SK-N-SH treated with all-trans-retinoic acid at 6 μM for 48 hours (cell line): ENCODE measurements around the gene TMEM232.

ENCODE experiments used
- ATAC-seq: fragments of 200-7000 bp; cut with Tn5 transposase; 3 replicates; pipeline ENCODE4 v1.9.1; 2020; ENCODE audit warnings: mild to moderate bottlenecking, moderate library complexity
- ARNTL ChIP-seq: fragments of 450-650 bp; formaldehyde crosslinking; IDR thresholded peaks from 2 replicates; pipeline ENCODE4 v1.5.0; 2020; ENCODE audit warnings: low read depth, mild to moderate bottlenecking, moderate library complexity, borderline replicate concordance
- BACH2 ChIP-seq: fragments of 250-450 bp; sonication (Bioruptor Pico); IDR thresholded peaks from 2 replicates; pipeline ENCODE4 v1.9.0; 2021; ENCODE audit warnings: mild to moderate bottlenecking, borderline replicate concordance
- CREB5 ChIP-seq: fragments of 250-450 bp; sonication (Bioruptor Pico); IDR thresholded peaks from 2 replicates; pipeline ENCODE4 v1.5.1; 2020; ENCODE audit warnings: low read depth, mild to moderate bottlenecking, moderate library complexity
- CSDC2 ChIP-seq: fragments of 250-450 bp; sonication (Bioruptor Pico); IDR thresholded peaks from 2 replicates; pipeline ENCODE4 v1.5.0; 2020; ENCODE audit warnings: mild to moderate bottlenecking, moderate library complexity
- CSRNP3 ChIP-seq: fragments of 250-450 bp; sonication (Bioruptor Pico); IDR thresholded peaks from 2 replicates; pipeline ENCODE4 v1.5.1; 2021; ENCODE audit warnings: mild to moderate bottlenecking, moderate library complexity
- GLIS3 ChIP-seq: fragments of 250-450 bp; sonication (Bioruptor Pico); IDR thresholded peaks from 2 replicates; pipeline ENCODE4 v1.5.0; 2020; ENCODE audit warnings: mild to moderate bottlenecking, moderate library complexity
- OSR1 ChIP-seq: fragments of 250-450 bp; sonication (Bioruptor Pico); IDR thresholded peaks from 2 replicates; pipeline ENCODE4 v1.8.0; 2022; ENCODE audit warnings: moderate library complexity, mild to moderate bottlenecking, inconsistent platforms
- PATZ1 ChIP-seq: fragments of 250-450 bp; sonication (Bioruptor Pico); IDR thresholded peaks from 2 replicates; pipeline ENCODE4 v1.8.0; 2020; ENCODE audit warnings: mild to moderate bottlenecking, moderate library complexity, borderline replicate concordance
- POU6F1 ChIP-seq: fragments of 250-450 bp; sonication (Bioruptor Pico); IDR thresholded peaks from 2 replicates; pipeline ENCODE4 v1.8.0; 2021; ENCODE audit warnings: low read depth, mild to moderate bottlenecking, moderate library complexity, borderline replicate concordance
- PPARA ChIP-seq: fragments of 250-450 bp; sonication (Bioruptor Pico); IDR thresholded peaks from 2 replicates; pipeline ENCODE4 v1.5.0; 2020; ENCODE audit warnings: mild to moderate bottlenecking, borderline replicate concordance
- RARB ChIP-seq: fragments of 250-450 bp; sonication (Bioruptor Pico); IDR thresholded peaks from 2 replicates; pipeline ENCODE4 v1.8.0; 2021; ENCODE audit warnings: mild to moderate bottlenecking, moderate library complexity
- SNAI2 ChIP-seq: fragments of 250-450 bp; sonication (Bioruptor Pico); IDR thresholded peaks from 2 replicates; pipeline ENCODE4 v1.5.0; 2020; ENCODE audit warnings: mild to moderate bottlenecking, moderate library complexity
- TCF4 ChIP-seq: fragments of 250-450 bp; sonication (Bioruptor Pico); IDR thresholded peaks from 2 replicates; pipeline ENCODE4 v1.8.0; 2021; ENCODE audit warnings: mild to moderate bottlenecking, moderate library complexity, borderline replicate concordance
- TOX ChIP-seq: fragments of 250-450 bp; sonication (Bioruptor Pico); IDR thresholded peaks from 2 replicates; pipeline ENCODE4 v1.8.0; 2021; ENCODE audit warnings: mild to moderate bottlenecking, moderate library complexity, borderline replicate concordance
- ZC3H10 ChIP-seq: fragments of 250-450 bp; sonication (Bioruptor Pico); IDR thresholded peaks from 2 replicates; pipeline ENCODE4 v1.5.1; 2021; ENCODE audit warnings: mild to moderate bottlenecking, moderate library complexity
- ZFP3 ChIP-seq: fragments of 250-450 bp; sonication (Bioruptor Pico); IDR thresholded peaks from 2 replicates; pipeline ENCODE4 v1.5.0; 2020; ENCODE audit warnings: mild to moderate bottlenecking, moderate library complexity
- ZFP30 ChIP-seq: fragments of 450-650 bp; formaldehyde crosslinking; IDR thresholded peaks from 2 replicates; pipeline ENCODE4 v1.5.0; 2022; ENCODE audit warnings: mild to moderate bottlenecking, moderate library complexity
- ZNF565 ChIP-seq: fragments of 450-650 bp; formaldehyde crosslinking; conservative IDR thresholded peaks from 2 replicates; pipeline ENCODE4 v1.5.0; 2020; ENCODE audit warnings: low read depth, mild to moderate bottlenecking, moderate library complexity
- ZNF70 ChIP-seq: fragments of 450-650 bp; formaldehyde crosslinking; IDR thresholded peaks from 2 replicates; pipeline ENCODE4 v1.5.0; 2020; ENCODE audit warnings: mild to moderate bottlenecking, moderate library complexity
- ZNF8 ChIP-seq: fragments of 450-650 bp; formaldehyde crosslinking; IDR thresholded peaks from 2 replicates; pipeline ENCODE4 v1.5.0; 2020; ENCODE audit warnings: mild to moderate bottlenecking, moderate library complexity
- TF ChIP-seq, protein P1 (sequence below): fragments of 250-450 bp; sonication (Bioruptor Pico); IDR thresholded peaks from 2 replicates; pipeline ENCODE4 v1.5.0; 2020; ENCODE audit warnings: mild to moderate bottlenecking, moderate library complexity

Gene TMEM232

DNA sequence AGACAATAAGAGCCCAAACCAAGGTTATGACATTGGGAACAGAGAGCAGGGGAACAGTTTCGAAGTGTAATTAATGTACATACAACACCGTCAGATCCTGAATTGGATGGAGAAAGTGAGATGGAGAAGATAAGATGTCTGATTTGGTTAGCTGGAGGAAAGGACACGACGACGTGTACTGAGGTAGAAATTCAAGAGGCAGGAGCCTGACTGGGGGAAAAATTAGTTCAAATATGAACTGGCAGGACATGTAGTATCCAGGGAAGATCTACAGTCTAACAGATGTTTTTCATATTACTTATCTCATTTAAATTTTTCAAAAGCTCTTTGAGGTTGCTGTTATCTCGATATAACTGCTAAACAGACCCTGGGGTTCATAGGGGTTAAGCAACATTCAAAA is 114.7 kb downstream of the TMEM232 start:
- TF ChIP-seq BACH2 (CRISPR knock-in tag) (no peak), TCF4 (peak; percentile 74)
- no peak for ATAC-seq

DNA sequence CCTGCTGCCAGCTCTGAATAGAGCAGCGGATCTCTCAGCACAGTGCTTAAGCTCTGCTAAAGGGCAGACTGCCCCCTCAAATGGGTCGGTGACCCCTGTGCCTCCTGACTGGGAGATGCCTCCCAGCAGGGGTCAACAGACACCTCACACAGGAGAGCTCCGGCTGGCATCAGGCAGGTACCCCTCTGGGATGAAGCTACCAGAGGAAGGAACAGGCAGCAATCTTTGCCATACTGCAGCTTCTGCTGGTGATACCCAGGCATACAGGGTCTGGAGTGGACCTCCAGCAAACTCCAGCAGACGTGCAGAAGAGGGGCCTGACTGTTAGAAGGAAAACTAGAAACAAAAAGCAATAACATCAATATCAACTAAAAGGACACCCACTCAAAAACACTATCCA is 131.6 kb downstream of the TMEM232 start:
- no peak for ATAC-seq
- no peak for TF ChIP-seq CSDC2
- TF ChIP-seq POU6F1 (CRISPR knock-in tag) = no peak
- no peak for TF ChIP-seq ZFP30 (CRISPR knock-in tag)
- no peak for TF ChIP-seq CREB5 (CRISPR knock-in tag)
- TF ChIP-seq SNAI2 (CRISPR knock-in tag) = no peak
- TF ChIP-seq PATZ1 = no peak
- TF ChIP-seq, protein P1, sequence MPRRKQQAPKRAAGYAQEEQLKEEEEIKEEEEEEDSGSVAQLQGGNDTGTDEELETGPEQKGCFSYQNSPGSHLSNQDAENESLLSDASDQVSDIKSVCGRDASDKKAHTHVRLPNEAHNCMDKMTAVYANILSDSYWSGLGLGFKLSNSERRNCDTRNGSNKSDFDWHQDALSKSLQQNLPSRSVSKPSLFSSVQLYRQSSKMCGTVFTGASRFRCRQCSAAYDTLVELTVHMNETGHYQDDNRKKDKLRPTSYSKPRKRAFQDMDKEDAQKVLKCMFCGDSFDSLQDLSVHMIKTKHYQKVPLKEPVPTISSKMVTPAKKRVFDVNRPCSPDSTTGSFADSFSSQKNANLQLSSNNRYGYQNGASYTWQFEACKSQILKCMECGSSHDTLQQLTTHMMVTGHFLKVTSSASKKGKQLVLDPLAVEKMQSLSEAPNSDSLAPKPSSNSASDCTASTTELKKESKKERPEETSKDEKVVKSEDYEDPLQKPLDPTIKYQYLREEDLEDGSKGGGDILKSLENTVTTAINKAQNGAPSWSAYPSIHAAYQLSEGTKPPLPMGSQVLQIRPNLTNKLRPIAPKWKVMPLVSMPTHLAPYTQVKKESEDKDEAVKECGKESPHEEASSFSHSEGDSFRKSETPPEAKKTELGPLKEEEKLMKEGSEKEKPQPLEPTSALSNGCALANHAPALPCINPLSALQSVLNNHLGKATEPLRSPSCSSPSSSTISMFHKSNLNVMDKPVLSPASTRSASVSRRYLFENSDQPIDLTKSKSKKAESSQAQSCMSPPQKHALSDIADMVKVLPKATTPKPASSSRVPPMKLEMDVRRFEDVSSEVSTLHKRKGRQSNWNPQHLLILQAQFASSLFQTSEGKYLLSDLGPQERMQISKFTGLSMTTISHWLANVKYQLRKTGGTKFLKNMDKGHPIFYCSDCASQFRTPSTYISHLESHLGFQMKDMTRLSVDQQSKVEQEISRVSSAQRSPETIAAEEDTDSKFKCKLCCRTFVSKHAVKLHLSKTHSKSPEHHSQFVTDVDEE (CRISPR knock-in tag) = no peak
- no peak for TF ChIP-seq ZNF565 (CRISPR knock-in tag)
- TF ChIP-seq RARB (CRISPR knock-in tag) = no peak
- TF ChIP-seq ZFP3 (CRISPR knock-in tag) = no peak
- no peak for TF ChIP-seq BACH2 (CRISPR knock-in tag)
- TF ChIP-seq TCF4 = no peak
- no peak for TF ChIP-seq ARNTL (CRISPR knock-in tag)
- TF ChIP-seq OSR1 (CRISPR knock-in tag) = no peak
- no peak for TF ChIP-seq ZNF8 (CRISPR knock-in tag)
- no peak for TF ChIP-seq GLIS3
- TF ChIP-seq ZNF70 = no peak
- TF ChIP-seq CSRNP3 = no peak
- no peak for TF ChIP-seq TOX (CRISPR knock-in tag)
- no peak for TF ChIP-seq ZC3H10 (CRISPR knock-in tag)

DNA sequence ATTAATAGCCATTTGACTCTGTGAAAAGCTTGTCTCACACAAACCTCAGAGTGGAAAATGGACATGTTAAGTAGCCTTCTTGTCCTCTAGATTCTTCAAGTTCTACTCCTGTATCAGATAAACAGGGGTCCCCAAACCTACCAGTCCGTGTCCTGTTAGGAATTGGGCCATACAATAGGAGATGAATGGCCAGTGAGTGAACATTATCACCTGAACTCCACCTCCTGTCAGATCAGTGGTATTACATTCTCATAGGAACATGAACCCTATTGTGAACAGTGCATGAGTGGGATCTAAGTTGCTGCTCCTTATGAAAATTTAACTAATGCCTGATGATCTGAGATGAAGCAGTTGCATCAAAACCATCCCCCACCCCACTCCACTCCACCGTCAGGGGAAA is 136.3 kb downstream of the TMEM232 start:
- ATAC-seq = peak; percentile 77
- TF ChIP-seq ZNF565 (CRISPR knock-in tag) (no peak), ZC3H10 (CRISPR knock-in tag) (no peak), TCF4 (no peak), RARB (CRISPR knock-in tag) (no peak), ZFP3 (CRISPR knock-in tag) (no peak), CSRNP3 (no peak), PATZ1 (no peak), OSR1 (CRISPR knock-in tag) (no peak), CSDC2 (no peak), PPARA (no peak)
- TF ChIP-seq, protein P1 (CRISPR knock-in tag) = no peak
